Left cardiac atrium (tissue), 4 donors: ENCODE data around the gene TECPR1. TPM values are rescaled to one million over a fixed set of nuclear protein-coding genes. Genes with fewer than 3 reads are reported as not detected.

Experiments
- ATAC-seq, 2 donors: fragments of 200-7000 bp; cut with Tn5 transposase; one replicate each; pipeline ENCODE4 v1.9.1; 2020; ENCODE audit warnings: mild to moderate bottlenecking in 2 of 2, moderate library complexity in 2 of 2
- DNase-seq: peaks from one replicate; pipeline ENCODE4 v3.0.0-alpha.2; 2020
- intact Hi-C, 2 donors: fragments of 100-400 bp; cut with DNase I; formaldehyde crosslinking; loops; one replicate each; pipeline versions ENCODE4 v1.14.1 to v1.15.1; 2022 to 2023
- long read RNA-seq: library from polyadenylated mRNA; unstranded; transcript quantifications from one replicate; pipeline ENCODE4 v2.0.0, GENCODE V29; 2021
- total RNA-seq, 2 donors: library from RNA; stranded (reverse); fragmentation: NEBNext Ultra II Directional; extraction: Animal tissue kit (Norgen Biotek cat#: 25700); gene quantifications; one replicate each; pipeline ENCODE4 v1.2.1, GENCODE V29; 2021
- donor health status: DM: no; HTN: yes; CAD: no.
- donor health status: DM: no; HTN: yes; CAD: no; lungs with severe emphysema.
- donor health status: DM: yes; HTN: yes; CAD: no.
- donor health status: Dilated cardiomyopathy.

TECPR1 gene
- 10 to 100 TPM; 20.9 to 23.4 TPM for total RNA-seq
- long read RNA-seq, full-length matches to known transcripts = 4 of 21 reads
- long read RNA-seq, partial matches to known transcripts = 5 of 21 reads
- long read RNA-seq, other reads (novel, unspliced or antisense) = 12 of 21 reads

GRCh38 chr7:98251601-98252424 is at the start of gene TECPR1:
Gene TECPR1, minus strand, starts transcription at chr7:98252232. Its CDS starts 6,086 bp downstream, at chr7:98246146.
- ATAC-seq (peak; percentile 99 to 100), DNase-seq (peak; percentile 96)
- intact Hi-C loops = loop anchor here in 1 of 2 donors (5.0 kb wide), 1 partner anchor 35 kb away; no protein-coding TSS in a partner anchor

DNA sequence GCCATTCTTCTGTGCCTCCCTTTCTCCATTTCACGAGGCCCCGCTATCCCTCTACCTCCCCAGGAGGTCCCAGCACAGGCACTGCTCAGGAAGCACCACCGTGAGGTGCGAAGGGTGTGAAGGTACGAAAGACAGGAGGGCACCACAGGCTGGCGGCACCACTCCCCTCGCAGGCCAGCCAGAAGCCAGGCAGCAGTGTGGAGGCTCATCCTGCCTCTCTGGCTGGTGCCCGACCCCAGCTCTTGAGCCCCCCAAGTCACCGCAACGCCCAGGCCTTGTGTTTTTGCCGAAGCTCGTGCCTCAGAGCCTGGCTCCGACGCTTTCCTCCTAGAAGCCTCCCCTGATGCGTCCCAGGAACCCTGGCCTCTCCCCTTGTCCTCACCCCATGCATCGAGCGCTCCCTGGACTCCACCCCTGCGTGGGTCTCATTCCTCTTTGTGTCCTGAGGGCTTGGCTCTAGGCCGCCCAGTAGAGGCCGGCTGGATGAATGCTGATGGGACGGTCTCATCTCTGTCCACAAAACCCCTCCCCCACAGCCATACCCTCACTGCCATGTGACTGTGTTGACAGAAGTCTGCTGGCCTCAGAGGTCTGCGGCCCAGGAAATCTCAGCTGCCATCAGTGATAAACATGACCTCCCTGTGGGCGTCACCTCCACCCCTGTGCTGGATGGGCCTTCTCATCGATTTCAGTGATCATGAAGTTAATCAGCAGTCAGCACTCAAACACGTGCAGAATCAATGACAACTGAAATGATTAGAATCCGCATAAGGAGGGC is 48.8 kb upstream of the TECPR1 start:
- DNase-seq = no peak
- intact Hi-C loops = no loop called here
- no peak for ATAC-seq

GRCh38 chr7:98297626-98298286 is 45.7 kb upstream of the TECPR1 start:
- ATAC-seq (no peak), DNase-seq (no peak)
- intact Hi-C loops = loop anchor here in 1 of 2 donors (10.0 kb wide), 2 partner anchors 447 to 547 kb away; no protein-coding TSS in a partner anchor

GRCh38 chr7:98296833-98297232 is 44.8 kb upstream of the TECPR1 start:
- ATAC-seq = no peak
- intact Hi-C loops = loop anchor here in 1 of 2 donors (10.0 kb wide), 2 partner anchors 448 to 548 kb away; no protein-coding TSS in a partner anchor
- DNase-seq = no peak

- DNase-seq (no peak), ATAC-seq (peak in 1 of 2 donors; percentile 6)
- intact Hi-C loops = loop anchor here in 1 of 2 donors (2.0 to 10.0 kb wide), 3 partner anchors 105 to 549 kb away; partner anchors contain the start of gene BAIAP2L1
Observed at GRCh38 chr7:98295467-98296192, 43.6 kb upstream of the TECPR1 start.

GRCh38 chr7:98294798-98295382 is 42.9 kb upstream of the TECPR1 start:
- peak; percentile 45 for DNase-seq
- ATAC-seq = peak; percentile 65 to 89
- intact Hi-C loops = loop anchor here in 1 of 2 donors (2.0 to 10.0 kb wide), 3 partner anchors 106 to 550 kb away; partner anchors contain the start of gene BAIAP2L1

DNA sequence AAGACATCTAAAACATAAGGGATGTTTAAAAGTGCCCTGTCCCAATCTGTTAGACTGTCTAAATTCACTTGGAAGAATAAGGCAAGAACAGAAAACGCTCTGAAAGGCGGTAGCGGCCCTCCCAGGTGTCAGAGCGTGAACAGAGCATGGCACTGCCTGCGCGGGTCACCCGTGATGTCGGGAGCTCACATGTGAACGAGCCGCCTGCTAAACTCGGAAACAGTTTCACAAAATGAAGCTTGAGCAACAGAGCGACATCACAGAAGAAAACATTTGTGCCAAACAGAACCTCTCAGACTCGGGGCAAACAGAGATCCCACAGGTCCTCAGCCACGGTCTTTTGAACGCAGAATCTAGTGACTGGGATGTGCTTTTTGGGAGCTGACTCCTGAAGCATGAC is 42.3 kb upstream of the TECPR1 start:
- DNase-seq = no peak
- no peak for ATAC-seq
- intact Hi-C loops = loop anchor here in 1 of 2 donors (2.0 to 10.0 kb wide), 3 partner anchors 106 to 550 kb away; partner anchors contain the start of gene BAIAP2L1

DNA sequence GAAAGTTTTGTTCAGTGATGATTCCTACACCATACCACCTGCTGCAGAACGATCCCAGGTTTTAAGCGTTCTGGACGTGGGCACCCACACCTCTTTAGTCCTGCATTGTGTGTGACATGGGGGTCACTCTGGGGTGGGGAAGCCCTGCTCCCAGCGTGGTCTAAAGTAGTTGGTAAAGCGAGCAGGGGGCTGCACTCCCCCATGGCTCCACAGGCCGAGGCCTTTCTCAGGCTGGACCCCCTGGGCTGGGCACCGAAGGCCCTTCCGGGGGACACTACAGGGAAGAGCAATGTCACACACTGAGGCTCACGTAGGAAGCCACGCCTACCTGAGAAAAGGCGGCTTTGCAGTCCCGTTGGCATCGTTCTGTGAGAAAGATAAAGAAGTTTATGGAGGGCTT is 41.7 kb upstream of the TECPR1 start:
- intact Hi-C loops = loop anchor here in 1 of 2 donors (2.0 to 10.0 kb wide), 3 partner anchors 107 to 551 kb away; partner anchors contain the start of gene BAIAP2L1
- no peak for ATAC-seq
- DNase-seq = no peak

- ATAC-seq = no peak
- DNase-seq = no peak
- intact Hi-C loops = loop anchor here in 1 of 2 donors (10.0 kb wide), 2 partner anchors 452 to 552 kb away; no protein-coding TSS in a partner anchor
Observed at GRCh38 chr7:98293265-98293664, 41.2 kb upstream of the TECPR1 start.

- intact Hi-C loops = loop anchor here in 1 of 2 donors (10.0 kb wide), 2 partner anchors 453 to 553 kb away; no protein-coding TSS in a partner anchor
- no peak for DNase-seq
- ATAC-seq = no peak
Observed at GRCh38 chr7:98291717-98292116, 39.7 kb upstream of the TECPR1 start.

DNA sequence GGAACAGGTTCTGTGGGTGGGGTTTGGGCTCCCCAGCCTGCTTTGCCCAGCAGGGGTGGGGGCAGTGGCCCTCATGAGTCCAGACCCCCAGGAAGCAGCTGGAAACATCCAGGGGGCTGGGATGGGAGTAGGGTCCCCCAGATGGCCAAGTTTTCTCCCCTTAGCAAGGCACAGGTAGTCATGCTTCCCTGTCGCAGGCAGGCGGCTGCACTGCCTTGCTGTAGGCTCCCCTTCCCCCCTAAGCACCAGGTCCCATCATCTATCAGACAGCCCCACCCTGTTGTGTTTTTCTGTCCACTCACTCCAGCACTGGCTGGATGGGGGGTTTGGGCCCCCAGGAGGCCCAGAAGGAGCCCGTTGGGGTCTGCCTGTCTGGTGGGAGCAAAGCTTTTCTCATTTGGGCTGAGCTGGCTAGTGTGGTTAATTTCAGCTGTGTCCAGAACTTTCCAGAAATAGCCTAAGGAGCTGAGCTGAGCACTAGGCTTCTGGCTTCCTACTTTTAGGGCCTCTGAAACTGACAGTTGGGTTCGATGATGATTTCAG is 37.4 kb upstream of the TECPR1 start:
- ATAC-seq = no peak
- DNase-seq = no peak
- intact Hi-C loops = loop anchor here in 1 of 2 donors (5.0 kb wide), 1 partner anchor 37 kb away; the partner anchor contains the start of gene TECPR1

GRCh38 chr7:98288064-98288823 is 36.2 kb upstream of the TECPR1 start:
- DNase-seq (no peak), ATAC-seq (no peak)
- intact Hi-C loops = loop anchor here in 1 of 2 donors (5.0 kb wide), 1 partner anchor 36 kb away; the partner anchor contains the start of gene TECPR1

GRCh38 chr7:98287486-98287959 is 35.5 kb upstream of the TECPR1 start:
- intact Hi-C loops = loop anchor here in 1 of 2 donors (5.0 kb wide), 1 partner anchor 35 kb away; the partner anchor contains the start of gene TECPR1

GRCh38 chr7:98286701-98287485 is 34.9 kb upstream of the TECPR1 start:
- intact Hi-C loops = loop anchor here in 1 of 2 donors (5.0 kb wide), 1 partner anchor 35 kb away; the partner anchor contains the start of gene TECPR1
- ATAC-seq (peak in 1 of 2 donors; percentile 4), DNase-seq (no peak)

More at GRCh38 chr7:98287486-98287959, 35.5 kb upstream of the TECPR1 start:
- ATAC-seq = no peak
- no peak for DNase-seq

- DNase-seq = peak; percentile 76
- ATAC-seq = peak; percentile 4 to 18
- intact Hi-C loops = loop anchor here in 1 of 2 donors (5.0 kb wide), 1 partner anchor 34 kb away; the partner anchor contains the start of gene TECPR1
Observed at GRCh38 chr7:98286093-98286539, 34.1 kb upstream of the TECPR1 start.
